PFSK-1 (cell line): ENCODE data around the gene VPS9D1.

Experiments used
- POLR2AphosphoS5 ChIP-seq: IDR thresholded peaks from 2 replicates; pipeline ENCODE4 v1.6.1; 2012; ENCODE audit warnings: low read depth, mild to moderate bottlenecking, control low read depth, low read length, moderate library complexity
- SIN3A ChIP-seq: IDR thresholded peaks from 2 replicates; pipeline ENCODE4 v1.6.1; 2012; ENCODE audit warnings: mild to moderate bottlenecking, low read length, moderate library complexity, borderline replicate concordance; ENCODE audit not compliant: insufficient read depth
- TAF1 ChIP-seq: IDR thresholded peaks from 2 replicates; pipeline ENCODE4 v1.6.1; 2012; ENCODE audit warnings: low read length, control low read depth, borderline replicate concordance; ENCODE audit not compliant: insufficient read depth
- TF ChIP-seq, protein P1 (sequence below), 2 experiments: IDR thresholded peaks; 2 replicates each; pipeline versions ENCODE4 v1.6.1 to v1.8.0; 2011 to 2012; ENCODE audit warnings: low read depth in 2 of 2, low read length in 2 of 2, control low read depth in 1 of 2, inconsistent platforms in 1 of 2, mild to moderate bottlenecking in 1 of 2, moderate library complexity in 1 of 2; ENCODE audit not compliant: insufficient read depth in 1 of 2

DNA sequence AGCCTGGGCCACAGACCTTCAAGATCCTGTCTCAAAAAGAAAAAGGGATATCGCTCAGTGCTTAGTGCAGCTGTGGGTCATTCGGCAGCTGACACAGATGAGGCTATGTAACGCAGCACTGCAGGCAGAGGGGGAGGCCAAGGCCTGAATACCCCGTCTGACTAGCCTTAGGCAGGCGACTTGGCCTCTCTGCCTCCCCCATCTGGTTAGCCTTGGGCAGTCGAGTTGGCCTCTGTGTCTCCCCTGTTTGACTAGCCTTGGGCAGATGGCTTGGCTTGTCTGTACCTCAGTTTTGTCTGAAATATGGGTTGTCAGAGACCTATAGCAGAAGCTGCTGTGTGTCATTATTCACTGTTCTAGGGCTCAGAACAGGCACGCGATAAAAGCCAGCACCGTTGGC, 53.1 kb downstream of the VPS9D1 start:
- no peak for TF ChIP-seq TAF1
- TF ChIP-seq POLR2AphosphoS5, result no peak
- no peak for TF ChIP-seq SIN3A
- TF ChIP-seq, protein P1, sequence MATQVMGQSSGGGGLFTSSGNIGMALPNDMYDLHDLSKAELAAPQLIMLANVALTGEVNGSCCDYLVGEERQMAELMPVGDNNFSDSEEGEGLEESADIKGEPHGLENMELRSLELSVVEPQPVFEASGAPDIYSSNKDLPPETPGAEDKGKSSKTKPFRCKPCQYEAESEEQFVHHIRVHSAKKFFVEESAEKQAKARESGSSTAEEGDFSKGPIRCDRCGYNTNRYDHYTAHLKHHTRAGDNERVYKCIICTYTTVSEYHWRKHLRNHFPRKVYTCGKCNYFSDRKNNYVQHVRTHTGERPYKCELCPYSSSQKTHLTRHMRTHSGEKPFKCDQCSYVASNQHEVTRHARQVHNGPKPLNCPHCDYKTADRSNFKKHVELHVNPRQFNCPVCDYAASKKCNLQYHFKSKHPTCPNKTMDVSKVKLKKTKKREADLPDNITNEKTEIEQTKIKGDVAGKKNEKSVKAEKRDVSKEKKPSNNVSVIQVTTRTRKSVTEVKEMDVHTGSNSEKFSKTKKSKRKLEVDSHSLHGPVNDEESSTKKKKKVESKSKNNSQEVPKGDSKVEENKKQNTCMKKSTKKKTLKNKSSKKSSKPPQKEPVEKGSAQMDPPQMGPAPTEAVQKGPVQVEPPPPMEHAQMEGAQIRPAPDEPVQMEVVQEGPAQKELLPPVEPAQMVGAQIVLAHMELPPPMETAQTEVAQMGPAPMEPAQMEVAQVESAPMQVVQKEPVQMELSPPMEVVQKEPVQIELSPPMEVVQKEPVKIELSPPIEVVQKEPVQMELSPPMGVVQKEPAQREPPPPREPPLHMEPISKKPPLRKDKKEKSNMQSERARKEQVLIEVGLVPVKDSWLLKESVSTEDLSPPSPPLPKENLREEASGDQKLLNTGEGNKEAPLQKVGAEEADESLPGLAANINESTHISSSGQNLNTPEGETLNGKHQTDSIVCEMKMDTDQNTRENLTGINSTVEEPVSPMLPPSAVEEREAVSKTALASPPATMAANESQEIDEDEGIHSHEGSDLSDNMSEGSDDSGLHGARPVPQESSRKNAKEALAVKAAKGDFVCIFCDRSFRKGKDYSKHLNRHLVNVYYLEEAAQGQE (IDR thresholded peaks at IDR 0.05; ENCODE audit: insufficient read depth in 1 of 2, low read depth in 2 of 2, low read length in 2 of 2), result no peak
